Measurements from ENCODE around the gene ERICH4. TPM values are rescaled to one million over a fixed set of nuclear protein-coding genes. Genes with fewer than 3 reads are reported as not detected.

The ERICH4 gene, protein sequence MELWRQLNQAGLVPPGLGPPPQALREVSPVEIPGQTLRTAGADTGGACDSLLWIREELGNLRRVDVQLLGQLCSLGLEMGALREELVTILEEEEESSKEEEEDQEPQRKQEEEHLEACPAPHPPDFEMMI
- polyA plus RNA-seq (2011; rRNA removed) (not detected in 2 replicates), polyA minus RNA-seq (2011; rRNA and poly(A)+ RNA removed) (not detected in 2 replicates)

DNA sequence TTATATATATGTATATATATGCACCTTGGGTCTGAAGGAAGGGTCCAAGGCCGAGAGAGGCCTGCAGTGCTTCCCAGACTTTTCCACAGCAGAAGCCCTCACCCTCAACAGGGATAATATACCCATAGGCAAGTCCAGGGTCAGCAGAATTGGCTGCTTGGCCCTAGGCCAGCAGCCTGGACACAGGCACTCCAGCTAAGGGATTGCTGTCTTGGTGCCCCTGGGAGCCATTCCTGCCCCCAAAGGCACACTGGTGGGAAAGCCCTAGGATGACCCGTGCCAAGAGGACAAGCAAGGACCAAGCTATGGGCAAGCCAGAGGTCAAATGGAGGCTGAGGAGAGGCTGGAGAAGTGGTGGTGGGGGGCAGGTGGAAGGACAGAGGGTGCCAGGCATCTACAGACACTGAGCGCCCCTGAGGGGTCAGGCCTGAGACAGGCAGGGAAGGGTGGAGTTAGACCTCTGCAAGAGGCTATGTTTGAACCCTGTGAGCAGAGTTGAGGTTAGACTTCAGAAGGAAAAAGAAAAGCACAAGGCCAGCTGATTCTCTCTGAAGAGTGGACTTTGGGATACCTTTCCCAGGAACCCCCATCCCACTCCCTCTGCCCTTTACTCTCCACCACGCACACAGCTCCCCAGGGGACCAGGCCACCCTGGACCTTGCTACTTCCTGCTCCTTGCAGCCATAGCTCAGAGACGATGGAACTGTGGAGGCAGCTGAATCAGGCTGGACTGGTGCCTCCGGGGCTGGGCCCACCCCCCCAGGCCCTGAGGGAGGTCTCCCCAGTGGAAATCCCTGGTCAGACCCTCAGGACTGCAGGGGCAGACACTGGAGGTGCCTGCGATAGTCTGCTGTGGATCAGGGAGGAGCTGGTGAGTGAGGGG lies at the start of gene ERICH4:
TSS of gene ERICH4 (plus strand) at position 684 of the 883 bp plus-strand sequence. CDS start at position 698, 14 bp downstream.
- H3K27ac ChIP-seq (ENCODE audit: low read depth, low read length): no peak within 1 kb of the TSS
- TF ChIP-seq, protein P1, sequence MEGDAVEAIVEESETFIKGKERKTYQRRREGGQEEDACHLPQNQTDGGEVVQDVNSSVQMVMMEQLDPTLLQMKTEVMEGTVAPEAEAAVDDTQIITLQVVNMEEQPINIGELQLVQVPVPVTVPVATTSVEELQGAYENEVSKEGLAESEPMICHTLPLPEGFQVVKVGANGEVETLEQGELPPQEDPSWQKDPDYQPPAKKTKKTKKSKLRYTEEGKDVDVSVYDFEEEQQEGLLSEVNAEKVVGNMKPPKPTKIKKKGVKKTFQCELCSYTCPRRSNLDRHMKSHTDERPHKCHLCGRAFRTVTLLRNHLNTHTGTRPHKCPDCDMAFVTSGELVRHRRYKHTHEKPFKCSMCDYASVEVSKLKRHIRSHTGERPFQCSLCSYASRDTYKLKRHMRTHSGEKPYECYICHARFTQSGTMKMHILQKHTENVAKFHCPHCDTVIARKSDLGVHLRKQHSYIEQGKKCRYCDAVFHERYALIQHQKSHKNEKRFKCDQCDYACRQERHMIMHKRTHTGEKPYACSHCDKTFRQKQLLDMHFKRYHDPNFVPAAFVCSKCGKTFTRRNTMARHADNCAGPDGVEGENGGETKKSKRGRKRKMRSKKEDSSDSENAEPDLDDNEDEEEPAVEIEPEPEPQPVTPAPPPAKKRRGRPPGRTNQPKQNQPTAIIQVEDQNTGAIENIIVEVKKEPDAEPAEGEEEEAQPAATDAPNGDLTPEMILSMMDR (IDR thresholded peaks at IDR 0.05; ENCODE audit: low read depth, low read length): no peak
- no peaks in the 10 kb centered on the region; the same call in 1 of the 2 replicates for H3K9me3 ChIP-seq (ENCODE audit: control insufficient read depth, insufficient read depth, low read length)
- H3K27me3 ChIP-seq (ENCODE audit: control insufficient read depth, insufficient read depth, low read length): peaks cover 8% of the 10 kb centered on the region
- H3K4me3 ChIP-seq (ENCODE audit: low read depth, low read length): no peak within 1 kb of the TSS
- CTCF ChIA-PET: no interaction called here
- no peak for DNase-seq (ENCODE audit: low read depth, low spot score)
- POLR2A ChIA-PET: no interaction called here

DNA sequence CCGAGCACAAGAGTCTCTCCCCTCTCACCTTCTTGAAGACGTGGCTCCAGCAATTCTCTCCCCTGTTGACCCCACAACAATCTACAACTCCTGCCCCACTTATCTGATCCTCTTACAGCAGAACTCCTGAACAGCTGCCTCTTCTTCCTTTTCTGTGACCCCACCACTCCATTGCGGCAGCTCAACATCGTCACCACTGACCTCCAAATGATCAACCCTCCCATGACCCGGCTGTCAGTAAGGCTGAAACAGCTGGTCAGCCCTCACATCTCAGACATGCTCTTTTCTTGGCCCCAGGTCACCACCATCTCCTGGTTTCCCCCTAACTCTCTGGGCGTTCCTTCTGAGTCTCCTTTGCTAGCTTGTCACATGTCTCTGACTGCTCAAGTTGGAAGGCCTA lies 47.6 kb upstream of the ERICH4 start:
- POLR2A ChIA-PET: no interaction called here
- Histone ChIP-seq H3K9me3 (ENCODE audit: control insufficient read depth, insufficient read depth, low read length) (no peaks in the 10 kb centered on the region), H3K27ac (ENCODE audit: low read depth, low read length) (no peak overlapping the region), H3K27me3 (ENCODE audit: control insufficient read depth, insufficient read depth, low read length) (no peaks in the 10 kb centered on the region), H3K4me3 (ENCODE audit: low read depth, low read length) (no peak overlapping the region)
- CTCF ChIA-PET: no interaction called here
- TF ChIP-seq, protein P1 (IDR thresholded peaks at IDR 0.05; ENCODE audit: low read depth, low read length): no peak
- DNase-seq (ENCODE audit: low read depth, low spot score): no peak

DNA sequence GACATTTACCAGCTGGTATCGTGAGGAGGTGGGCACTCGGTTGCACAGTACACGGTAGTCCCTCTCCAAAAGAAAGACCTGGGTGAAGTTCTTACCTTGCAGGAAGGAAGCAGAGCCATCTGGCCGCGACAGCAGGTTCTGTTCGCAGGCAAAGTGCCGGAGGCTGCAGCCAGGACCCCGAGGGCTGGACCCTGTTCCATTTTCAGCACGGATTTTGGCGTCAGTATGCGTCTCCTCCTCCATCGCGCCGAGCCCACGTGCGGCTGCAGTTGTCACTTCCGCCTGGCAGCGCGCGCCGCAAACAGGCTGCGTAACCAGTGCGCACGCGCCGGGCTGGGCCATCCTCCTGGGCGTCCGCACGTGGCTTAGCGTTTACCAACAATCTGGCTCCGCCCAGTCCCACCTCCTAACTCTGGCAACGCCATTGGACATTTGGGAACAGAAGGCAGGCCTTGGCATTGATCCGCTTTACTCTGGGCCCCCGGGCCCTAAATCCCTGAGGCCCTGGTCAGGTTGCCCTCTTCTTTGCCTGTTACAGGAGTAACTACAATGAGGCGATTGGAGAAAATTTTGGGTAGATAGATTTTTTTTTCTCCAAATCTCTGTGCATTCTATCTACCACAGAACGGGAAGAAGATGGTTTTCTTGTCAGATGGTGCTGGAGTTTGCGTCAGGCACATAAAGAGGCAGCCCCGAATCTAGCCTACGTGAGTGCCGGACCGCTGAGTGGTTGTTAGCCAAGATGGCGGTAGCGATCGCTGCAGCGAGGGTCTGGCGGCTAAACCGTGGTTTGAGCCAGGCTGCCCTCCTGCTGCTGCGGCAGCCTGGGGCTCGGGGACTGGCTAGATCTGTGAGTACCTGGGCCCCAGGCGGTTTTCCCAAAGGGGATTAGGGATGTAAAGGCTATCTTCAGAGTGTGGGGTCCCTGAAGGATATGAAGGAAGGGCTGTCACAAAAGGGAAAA lies 45.6 kb upstream of the ERICH4 start, which contains the start of the genes BCKDHA and EXOSC5:
TSS of gene BCKDHA (plus strand) at position 733 of the 964 bp plus-strand sequence. CDS start at position 743, 10 bp downstream.
TSS of gene EXOSC5 (minus strand) at position 274 of the 964 bp plus-strand sequence. CDS start at position 243, 31 bp downstream.
- peak within 1 kb of the TSS; percentile 85 for H3K27ac ChIP-seq (ENCODE audit: low read depth, low read length)
- H3K4me3 ChIP-seq (ENCODE audit: low read depth, low read length): peak within 1 kb of the TSS; percentile 93
- DNase-seq (ENCODE audit: low read depth, low spot score): peak; percentile 100
- no peaks in the 10 kb centered on the region for H3K27me3 ChIP-seq (ENCODE audit: control insufficient read depth, insufficient read depth, low read length)
- H3K9me3 ChIP-seq (ENCODE audit: control insufficient read depth, insufficient read depth, low read length): no peaks in the 10 kb centered on the region
- POLR2A ChIA-PET: no interaction called here
- CTCF ChIA-PET: no interaction called here
- TF ChIP-seq, protein P1 (IDR thresholded peaks at IDR 0.05; ENCODE audit: low read depth, low read length): no peak

DNA sequence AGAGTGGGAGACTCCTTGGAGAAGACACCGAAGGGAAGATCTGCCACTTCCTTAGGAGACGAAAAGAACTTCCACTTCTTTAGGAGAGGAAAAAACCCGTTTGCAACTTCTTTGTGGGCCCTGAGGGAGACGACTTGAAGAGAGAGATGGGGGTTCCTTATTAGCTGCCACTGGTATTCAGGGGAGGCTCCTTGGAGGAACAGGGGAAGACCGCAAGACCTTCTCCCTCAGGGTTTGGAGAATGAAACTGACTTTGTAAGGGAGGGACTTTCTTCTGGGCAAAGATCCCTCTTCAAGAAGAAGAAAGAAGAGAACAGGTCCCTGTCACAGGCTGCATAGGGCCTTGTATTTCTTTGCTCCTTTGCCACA lies 44.9 kb upstream of the ERICH4 start:
- ChIA-PET CTCF (no interaction called here), POLR2A (no interaction called here)
- Histone ChIP-seq H3K9me3 (ENCODE audit: control insufficient read depth, insufficient read depth, low read length) (no peaks in the 10 kb centered on the region), H3K27ac (ENCODE audit: low read depth, low read length) (no peak overlapping the region), H3K4me3 (ENCODE audit: low read depth, low read length) (peak overlapping the region; percentile 90), H3K27me3 (ENCODE audit: control insufficient read depth, insufficient read depth, low read length) (no peaks in the 10 kb centered on the region)
- no peak for DNase-seq (ENCODE audit: low read depth, low spot score)
- TF ChIP-seq, protein P1 (IDR thresholded peaks at IDR 0.05; ENCODE audit: low read depth, low read length): no peak
